ENCODE results near the gene ZNF518A.
A peak's percentile ranks its signal among the peaks of the same experiment; 100 is the strongest.

The ZNF518A gene, protein sequence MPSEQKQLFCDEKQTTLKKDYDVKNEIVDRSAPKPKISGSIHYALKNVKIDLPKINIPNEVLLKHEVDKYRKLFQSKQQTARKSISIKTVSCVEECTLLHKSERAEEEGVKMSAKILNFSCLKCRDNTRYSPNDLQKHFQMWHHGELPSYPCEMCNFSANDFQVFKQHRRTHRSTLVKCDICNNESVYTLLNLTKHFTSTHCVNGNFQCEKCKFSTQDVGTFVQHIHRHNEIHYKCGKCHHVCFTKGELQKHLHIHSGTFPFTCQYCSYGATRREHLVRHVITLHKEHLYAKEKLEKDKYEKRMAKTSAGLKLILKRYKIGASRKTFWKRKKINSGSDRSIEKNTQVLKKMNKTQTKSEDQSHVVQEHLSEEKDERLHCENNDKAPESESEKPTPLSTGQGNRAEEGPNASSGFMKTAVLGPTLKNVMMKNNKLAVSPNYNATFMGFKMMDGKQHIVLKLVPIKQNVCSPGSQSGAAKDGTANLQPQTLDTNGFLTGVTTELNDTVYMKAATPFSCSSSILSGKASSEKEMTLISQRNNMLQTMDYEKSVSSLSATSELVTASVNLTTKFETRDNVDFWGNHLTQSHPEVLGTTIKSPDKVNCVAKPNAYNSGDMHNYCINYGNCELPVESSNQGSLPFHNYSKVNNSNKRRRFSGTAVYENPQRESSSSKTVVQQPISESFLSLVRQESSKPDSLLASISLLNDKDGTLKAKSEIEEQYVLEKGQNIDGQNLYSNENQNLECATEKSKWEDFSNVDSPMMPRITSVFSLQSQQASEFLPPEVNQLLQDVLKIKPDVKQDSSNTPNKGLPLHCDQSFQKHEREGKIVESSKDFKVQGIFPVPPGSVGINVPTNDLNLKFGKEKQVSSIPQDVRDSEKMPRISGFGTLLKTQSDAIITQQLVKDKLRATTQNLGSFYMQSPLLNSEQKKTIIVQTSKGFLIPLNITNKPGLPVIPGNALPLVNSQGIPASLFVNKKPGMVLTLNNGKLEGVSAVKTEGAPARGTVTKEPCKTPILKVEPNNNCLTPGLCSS (N-terminal part only)

DNA sequence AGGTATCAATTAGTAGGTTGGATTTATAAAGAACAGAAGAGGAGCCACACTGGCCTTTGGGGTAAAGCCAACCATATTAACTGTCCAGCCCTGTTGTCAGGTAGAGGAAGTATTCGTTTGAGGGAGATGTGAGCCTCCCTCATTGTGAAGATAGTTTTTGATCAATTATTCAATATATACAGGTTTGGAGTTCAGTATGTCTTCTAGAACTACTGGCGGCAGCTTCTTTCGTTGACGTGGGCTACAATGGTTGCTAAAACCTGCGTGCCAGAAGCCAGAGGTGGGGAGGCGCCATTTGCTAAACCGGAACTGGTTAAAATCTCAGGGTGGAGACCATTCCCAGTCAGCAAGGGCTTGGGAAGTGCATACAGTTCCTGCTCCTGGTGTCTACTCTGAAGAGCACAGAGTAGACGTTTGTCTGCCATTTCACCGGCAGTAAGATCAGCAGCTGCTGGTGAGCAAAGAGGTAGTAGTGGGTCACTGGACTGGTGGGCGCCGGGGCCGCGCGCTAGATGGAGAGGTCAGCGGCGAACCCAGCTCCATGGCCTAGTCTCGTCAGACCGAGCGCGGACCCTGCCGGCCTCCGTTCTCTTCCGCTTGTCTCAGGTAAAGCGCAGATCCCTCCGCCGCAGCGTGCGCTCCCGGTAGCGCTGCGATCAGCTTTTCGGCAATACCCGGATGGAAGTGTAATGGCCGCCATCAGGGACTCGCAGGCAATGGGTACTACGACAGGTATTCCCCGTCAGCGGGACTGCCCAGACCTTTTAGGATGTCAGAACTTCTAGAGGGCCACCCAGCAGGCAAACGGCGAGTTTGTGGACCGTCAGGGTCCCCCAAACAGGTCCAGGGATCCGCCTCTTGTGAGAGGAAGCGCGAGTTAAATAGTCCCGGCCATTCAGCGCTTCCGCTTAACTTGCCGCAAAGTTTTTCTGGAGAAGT, at the start of gene ZNF518A:
ZNF518A (plus strand) TSS at position 911 of the 939 bp plus-strand sequence. CDS start 26,026 bp downstream, outside the sequence.
- DNase-seq (ENCODE audit: low spot score): peak; percentile 93

GRCh38 chr10:96082153-96082552, 47.9 kb upstream of the ZNF518A start:
- DNase-seq (ENCODE audit: low spot score): no peak

GRCh38 chr10:96082748-96083147, 47.3 kb upstream of the ZNF518A start:
- DNase-seq (ENCODE audit: low spot score): no peak

- no peak for DNase-seq (ENCODE audit: low spot score)
Observed at GRCh38 chr10:96089116-96089515, 41.0 kb upstream of the ZNF518A start.

- DNase-seq (ENCODE audit: low spot score): peak; percentile 97
Observed at GRCh38 chr10:96089670-96090462, 40.2 kb upstream of the ZNF518A start.

- DNase-seq (ENCODE audit: low spot score): no peak
Observed at GRCh38 chr10:96090463-96090800, 39.7 kb upstream of the ZNF518A start.

DNA sequence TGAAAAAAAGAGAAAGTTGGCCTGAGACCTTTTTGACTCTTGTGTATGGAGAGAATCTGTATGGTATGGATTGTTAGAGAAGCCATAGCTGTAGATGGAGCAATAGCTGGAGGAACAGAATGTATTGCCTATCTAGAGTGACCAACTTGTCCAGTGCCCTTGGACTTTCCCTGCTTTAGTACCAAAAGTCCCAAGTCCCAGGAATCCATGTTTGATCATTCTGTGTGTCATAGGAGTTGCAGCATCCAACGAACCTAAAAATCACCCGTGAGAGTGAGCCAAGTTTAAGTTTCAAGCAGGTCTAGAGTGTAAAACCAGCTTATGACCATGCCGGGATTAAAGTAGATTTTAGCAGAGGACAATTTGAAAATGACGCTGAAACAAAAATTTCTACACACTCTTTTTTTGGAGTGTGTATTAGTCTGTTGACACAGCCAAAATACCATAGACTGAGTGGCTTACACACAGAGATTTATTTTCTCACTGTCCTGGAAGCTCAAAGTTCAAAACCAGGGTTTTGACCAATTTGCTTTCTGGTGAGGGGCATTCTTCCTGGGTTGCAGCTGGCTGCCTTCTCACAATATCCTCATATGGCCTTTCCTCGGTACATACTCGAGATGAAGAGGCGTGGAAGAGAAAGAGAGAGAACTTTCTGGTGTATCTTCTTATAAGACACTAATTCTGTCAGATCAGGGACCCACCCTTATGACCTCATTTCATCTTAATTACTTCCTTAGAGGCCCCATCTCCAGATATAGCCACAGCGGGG, 36.9 kb upstream of the ZNF518A start:
- no peak for DNase-seq (ENCODE audit: low spot score)

GRCh38 chr10:96093948-96094347, 36.1 kb upstream of the ZNF518A start:
- DNase-seq (ENCODE audit: low spot score): no peak

DNA sequence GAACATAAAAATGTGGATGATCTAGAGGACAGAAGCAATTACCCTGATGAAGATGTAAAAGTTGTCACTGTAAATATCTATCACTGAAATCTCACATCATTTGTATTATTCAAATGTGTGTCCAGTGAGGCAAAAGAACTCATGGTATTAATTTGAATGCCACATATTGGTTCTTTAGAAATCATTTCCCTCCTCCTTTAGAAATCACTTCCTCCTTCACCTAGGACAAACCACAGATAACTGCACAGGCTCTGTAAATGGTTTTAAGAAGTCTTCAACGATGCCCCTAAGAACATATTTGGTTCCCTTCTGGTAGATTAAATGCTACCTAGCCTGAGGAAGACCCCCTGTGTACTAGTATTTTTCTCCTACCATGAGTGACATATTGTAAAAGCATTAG, 33.1 kb upstream of the ZNF518A start:
- no peak for DNase-seq (ENCODE audit: low spot score)

DNA sequence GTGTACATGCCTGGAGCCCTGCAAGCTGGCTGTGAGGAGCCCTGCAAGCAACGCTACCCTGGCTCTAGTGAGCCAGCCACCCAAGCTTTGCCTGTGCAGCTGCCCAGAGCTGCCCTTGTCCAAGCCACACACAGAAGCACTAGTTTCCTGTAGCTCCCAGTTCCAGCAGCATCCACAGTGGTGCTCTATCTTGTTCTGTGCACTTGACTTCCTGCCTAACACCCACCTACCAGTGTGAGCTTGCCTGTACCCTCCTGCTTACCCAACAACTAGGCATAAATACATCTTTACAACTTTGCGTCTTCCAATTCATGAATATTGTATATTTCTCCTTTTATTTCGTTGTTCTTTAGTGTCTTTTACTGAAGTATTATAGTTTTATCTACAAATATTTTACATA, 32.2 kb upstream of the ZNF518A start:
- no peak for DNase-seq (ENCODE audit: low spot score)

DNA sequence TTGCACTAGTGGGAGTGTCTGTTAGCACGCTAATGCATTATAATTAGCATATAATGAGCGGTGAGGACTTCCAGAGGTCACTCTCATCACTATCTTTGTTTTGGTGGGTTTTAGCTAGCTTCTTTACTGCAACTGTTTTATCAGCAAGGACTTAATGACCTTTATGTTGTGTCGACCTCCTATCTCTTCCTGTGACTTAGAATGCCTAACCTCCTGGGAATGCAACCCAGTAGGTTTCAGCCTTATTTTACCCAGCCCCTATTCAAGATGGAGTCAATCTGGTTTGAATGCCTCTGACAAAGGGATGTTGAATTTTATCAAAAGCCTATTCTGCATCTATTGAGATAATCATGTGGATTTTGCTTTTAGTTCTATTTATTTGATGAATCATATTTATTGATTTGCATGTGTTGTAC, 22.5 kb upstream of the ZNF518A start:
- DNase-seq (ENCODE audit: low spot score): no peak

DNA sequence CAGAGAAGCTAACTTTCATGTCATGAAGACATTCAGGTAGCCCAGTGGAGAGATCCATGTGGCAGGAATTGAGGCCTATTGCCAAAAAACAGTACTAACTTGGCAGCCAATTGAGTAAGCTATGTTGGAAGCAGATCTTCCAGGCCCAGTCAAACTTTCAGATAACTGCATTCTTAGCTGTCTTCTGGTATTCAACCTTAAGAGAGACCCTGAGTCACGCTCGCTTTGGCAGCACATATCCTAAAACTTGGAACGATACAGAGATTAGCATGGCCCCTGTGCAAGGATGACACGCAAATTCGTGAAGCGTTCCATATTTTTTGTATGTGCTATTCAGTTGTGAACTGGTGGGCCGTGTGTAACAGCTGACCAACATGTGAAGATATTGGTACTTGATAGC, 17.6 kb upstream of the ZNF518A start:
- no peak for DNase-seq (ENCODE audit: low spot score)

GRCh38 chr10:96118604-96119450, 11.3 kb upstream of the ZNF518A start:
- DNase-seq (ENCODE audit: low spot score): no peak

DNA sequence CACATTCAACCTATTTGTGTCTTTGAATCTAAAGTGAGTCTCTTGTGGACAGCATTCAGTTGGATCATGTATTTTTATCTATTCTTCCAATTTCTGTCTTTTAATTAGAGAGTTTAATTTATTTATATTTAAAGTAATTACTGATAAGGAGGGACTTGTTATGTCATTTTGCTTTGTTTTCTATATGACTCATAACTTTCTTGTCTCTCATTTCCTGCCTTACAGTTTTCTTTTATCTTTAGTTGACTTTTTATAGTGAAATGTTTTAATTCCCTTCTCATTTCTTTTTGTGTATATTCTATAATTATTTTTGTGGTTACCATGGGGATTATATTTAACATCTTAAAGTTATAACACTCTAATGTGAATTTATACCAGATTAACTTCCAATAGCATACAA, 7.3 kb upstream of the ZNF518A start:
- DNase-seq (ENCODE audit: low spot score): no peak

- DNase-seq (ENCODE audit: low spot score): peak; percentile 39
Observed at GRCh38 chr10:96124230-96125141, 5.6 kb upstream of the ZNF518A start.

DNA sequence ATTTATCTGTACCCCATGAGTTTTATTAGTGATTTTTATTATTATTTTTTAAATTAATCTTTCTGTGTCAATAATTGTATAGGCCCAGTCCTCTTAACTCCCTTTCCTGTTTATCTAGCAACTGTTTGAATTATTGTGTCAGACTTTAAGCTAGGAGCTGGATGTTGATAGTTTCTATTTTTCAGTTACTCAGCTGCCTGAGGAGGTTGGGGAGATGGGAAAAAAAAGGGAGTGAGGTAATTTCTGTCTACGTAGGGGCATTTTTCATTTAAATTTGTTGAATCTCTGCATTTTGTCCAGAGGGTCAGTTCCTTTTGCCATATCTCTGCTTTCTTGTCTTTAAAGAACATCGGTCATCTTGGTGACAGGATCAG, 5.0 kb upstream of the ZNF518A start:
- no peak for DNase-seq (ENCODE audit: low spot score)

- DNase-seq (ENCODE audit: low spot score): peak; percentile 83
Observed at GRCh38 chr10:96130326-96130995, 364 bp downstream of the ZNF518A start.

- no peak for DNase-seq (ENCODE audit: low spot score)
Observed at GRCh38 chr10:96131621-96132020, 1.5 kb downstream of the ZNF518A start.

All from AG20443 (cell line).